Chondrocyte (in vitro differentiated cells): ENCODE data around the gene ZNF407. TPM values are rescaled to one million over a fixed set of nuclear protein-coding genes. Genes with fewer than 3 reads are reported as not detected.
A peak's percentile ranks its signal among the peaks of the same experiment; 100 is the strongest.

Experiments used
- DNase-seq: peaks from one replicate; pipeline ENCODE4 v3.0.0; 2021; ENCODE audit warnings: mixed read lengths, low spot score
- H3K27ac Mint-ChIP-seq: one replicate; pipeline ENCODE4 v1.8.0; 2021; ENCODE audit warnings: mild to moderate bottlenecking, moderate library complexity, mixed read lengths; ENCODE audit not compliant: unreplicated experiment
- H3K27me3 Mint-ChIP-seq: 2 replicates; pipeline ENCODE4 v1.8.0; 2021; ENCODE audit warnings: low read depth, mixed read lengths
- H3K36me3 Mint-ChIP-seq: 2 replicates; pipeline ENCODE4 v1.8.0; 2021; ENCODE audit warnings: low read depth, mixed read lengths
- H3K4me1 Mint-ChIP-seq: 2 replicates; pipeline ENCODE4 v1.8.0; 2021; ENCODE audit warnings: low read depth, mild to moderate bottlenecking, mixed read lengths
- H3K4me3 Mint-ChIP-seq: one replicate; pipeline ENCODE4 v1.8.0; 2021; ENCODE audit warnings: mild to moderate bottlenecking, moderate library complexity, mixed read lengths; ENCODE audit not compliant: unreplicated experiment
- H3K9me3 Mint-ChIP-seq: 2 replicates; pipeline ENCODE4 v1.8.0; 2021; ENCODE audit warnings: low read depth, mixed read lengths
- total RNA-seq: library from RNA; stranded (reverse); gene quantifications from 3 replicates; pipeline ENCODE4 v1.2.1, GENCODE V29; 2021
- TF ChIP-seq, protein P1 (sequence below): fragments of 200-600 bp; sonication (generic); IDR thresholded peaks from 2 replicates; pipeline ENCODE4 v1.5.0; 2021; ENCODE audit warnings: antibody characterized with exemption, mild to moderate bottlenecking, moderate library complexity

ZNF407 gene
- total RNA-seq, 1 donor from 2014 or later = 10.4 TPM

DNA sequence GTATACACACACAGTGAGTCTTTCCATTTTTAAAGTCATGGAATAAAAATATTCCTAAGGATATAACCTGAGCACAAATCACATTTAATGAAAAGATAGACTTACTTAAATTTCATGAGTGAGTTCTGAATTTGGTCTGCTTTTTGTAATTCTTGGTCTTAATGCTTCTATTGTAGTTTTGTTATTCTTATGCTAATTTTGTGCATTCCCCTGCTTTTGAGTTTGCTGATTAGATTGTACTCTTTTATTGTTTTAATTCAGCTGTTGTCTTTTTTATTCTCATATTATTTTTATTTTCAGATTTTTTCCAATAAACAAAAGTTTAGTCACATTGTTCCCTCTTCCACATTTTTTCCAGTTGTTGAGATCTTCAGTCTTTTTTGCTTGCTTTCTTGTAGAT lies 202.4 kb downstream of the ZNF407 start:
- Mint-ChIP-seq H3K4me1 (peaks cover 25% of the 10 kb centered on the region), H3K9me3 (no peaks in the 10 kb centered on the region), H3K4me3 (no peak overlapping the region), H3K27ac (no peak overlapping the region), H3K27me3 (no peaks in the 10 kb centered on the region), H3K36me3 (peaks cover 2% of the 10 kb centered on the region)
- TF ChIP-seq, protein P1, sequence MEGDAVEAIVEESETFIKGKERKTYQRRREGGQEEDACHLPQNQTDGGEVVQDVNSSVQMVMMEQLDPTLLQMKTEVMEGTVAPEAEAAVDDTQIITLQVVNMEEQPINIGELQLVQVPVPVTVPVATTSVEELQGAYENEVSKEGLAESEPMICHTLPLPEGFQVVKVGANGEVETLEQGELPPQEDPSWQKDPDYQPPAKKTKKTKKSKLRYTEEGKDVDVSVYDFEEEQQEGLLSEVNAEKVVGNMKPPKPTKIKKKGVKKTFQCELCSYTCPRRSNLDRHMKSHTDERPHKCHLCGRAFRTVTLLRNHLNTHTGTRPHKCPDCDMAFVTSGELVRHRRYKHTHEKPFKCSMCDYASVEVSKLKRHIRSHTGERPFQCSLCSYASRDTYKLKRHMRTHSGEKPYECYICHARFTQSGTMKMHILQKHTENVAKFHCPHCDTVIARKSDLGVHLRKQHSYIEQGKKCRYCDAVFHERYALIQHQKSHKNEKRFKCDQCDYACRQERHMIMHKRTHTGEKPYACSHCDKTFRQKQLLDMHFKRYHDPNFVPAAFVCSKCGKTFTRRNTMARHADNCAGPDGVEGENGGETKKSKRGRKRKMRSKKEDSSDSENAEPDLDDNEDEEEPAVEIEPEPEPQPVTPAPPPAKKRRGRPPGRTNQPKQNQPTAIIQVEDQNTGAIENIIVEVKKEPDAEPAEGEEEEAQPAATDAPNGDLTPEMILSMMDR = no peak
- no peak for DNase-seq

DNA sequence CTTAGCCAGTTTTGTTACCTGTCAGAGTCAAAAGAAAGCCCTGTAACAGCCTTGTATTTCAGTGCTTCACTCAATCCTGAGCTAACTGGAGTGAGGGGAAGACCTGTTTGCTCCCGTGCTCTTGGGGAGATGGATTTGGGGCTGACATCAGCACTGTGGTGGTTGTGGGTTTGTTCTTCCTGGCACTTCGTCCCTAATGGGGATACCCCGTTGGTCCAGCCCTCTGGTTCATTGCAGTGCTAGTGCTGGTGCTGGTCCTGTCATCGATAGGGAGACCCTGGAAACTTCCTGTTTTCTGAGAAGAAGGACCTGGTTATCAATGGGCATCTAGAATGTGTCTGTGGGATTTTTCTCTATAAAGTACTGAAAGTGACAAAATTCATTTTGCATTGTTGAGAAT lies 205.4 kb downstream of the ZNF407 start:
- TF ChIP-seq, protein P1 = no peak
- no peaks in the 10 kb centered on the region for H3K27me3 Mint-ChIP-seq
- H3K4me1 Mint-ChIP-seq = peaks cover 21% of the 10 kb centered on the region
- peaks cover 2% of the 10 kb centered on the region for H3K36me3 Mint-ChIP-seq
- no peaks in the 10 kb centered on the region for H3K9me3 Mint-ChIP-seq
- DNase-seq = no peak
- H3K4me3 Mint-ChIP-seq = no peak overlapping the region
- no peak overlapping the region for H3K27ac Mint-ChIP-seq

DNA sequence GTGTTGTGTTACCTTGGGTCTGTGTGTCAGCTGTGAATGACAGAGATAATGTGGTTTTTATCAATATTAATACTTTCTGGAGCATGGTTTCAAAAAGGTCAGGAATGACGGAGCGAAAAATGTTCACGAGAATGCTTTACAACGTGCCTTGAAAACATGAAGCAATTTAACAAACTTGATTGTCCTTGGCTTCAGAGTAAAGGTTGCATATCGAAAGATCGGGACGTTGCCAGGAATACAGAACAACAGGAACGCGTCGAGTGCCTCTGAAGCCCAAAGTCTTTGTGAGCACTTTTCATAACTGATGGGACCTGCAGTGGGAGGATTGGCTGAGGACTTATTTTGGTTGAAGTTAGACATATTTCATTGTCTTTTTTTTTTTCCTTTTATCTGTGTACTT lies 206.1 kb downstream of the ZNF407 start:
- Mint-ChIP-seq H3K9me3 (no peaks in the 10 kb centered on the region), H3K27ac (no peak overlapping the region), H3K4me1 (peaks cover 16% of the 10 kb centered on the region), H3K36me3 (peaks cover 2% of the 10 kb centered on the region), H3K4me3 (no peak overlapping the region), H3K27me3 (no peaks in the 10 kb centered on the region)
- TF ChIP-seq, protein P1 = no peak
- DNase-seq = no peak

DNA sequence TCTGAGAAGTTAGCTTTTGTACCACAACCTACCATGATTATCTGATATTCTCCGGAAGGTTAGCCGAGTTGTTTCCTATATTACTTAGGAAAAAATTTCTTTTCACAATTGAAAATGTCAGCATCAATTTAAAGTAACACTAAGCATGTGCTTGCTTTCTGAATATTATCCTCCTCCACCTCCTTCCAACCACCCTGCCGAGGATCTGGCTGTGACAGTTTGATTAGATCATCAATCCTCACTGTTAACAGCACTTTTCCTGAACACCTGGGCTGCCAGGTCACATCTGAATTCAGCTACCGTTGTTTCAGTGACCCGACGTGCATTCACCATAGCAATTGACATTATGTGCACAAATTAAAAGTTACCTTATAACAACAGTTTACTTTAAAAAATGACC lies 207.0 kb downstream of the ZNF407 start:
- peaks cover 2% of the 10 kb centered on the region for H3K36me3 Mint-ChIP-seq
- H3K27me3 Mint-ChIP-seq = no peaks in the 10 kb centered on the region
- no peak overlapping the region for H3K4me3 Mint-ChIP-seq
- no peaks in the 10 kb centered on the region for H3K9me3 Mint-ChIP-seq
- TF ChIP-seq, protein P1 = no peak
- H3K4me1 Mint-ChIP-seq = peaks cover 16% of the 10 kb centered on the region
- H3K27ac Mint-ChIP-seq = no peak overlapping the region
- no peak for DNase-seq

DNA sequence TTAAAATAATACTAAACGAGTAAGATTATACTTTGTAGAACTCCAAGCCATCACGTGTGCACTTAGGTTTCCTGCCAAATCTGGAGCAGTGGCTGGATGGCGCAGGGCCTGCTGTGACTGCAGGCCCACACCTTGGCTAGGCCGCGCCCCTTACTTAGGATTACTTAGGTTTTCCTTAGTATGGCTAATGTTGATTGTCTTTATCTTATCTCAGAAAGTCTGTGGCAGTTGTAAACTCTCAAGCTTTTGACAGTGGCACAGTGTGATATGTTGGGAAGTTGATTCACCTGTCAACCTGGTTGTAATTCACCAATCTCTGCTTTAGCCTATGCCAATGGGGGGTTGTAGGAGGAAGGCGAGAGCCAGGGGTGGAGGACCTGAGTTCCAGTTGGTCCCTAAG lies 208.4 kb downstream of the ZNF407 start:
- Mint-ChIP-seq H3K27me3 (no peaks in the 10 kb centered on the region), H3K9me3 (no peaks in the 10 kb centered on the region), H3K36me3 (peaks cover 2% of the 10 kb centered on the region), H3K27ac (peak overlapping the region; percentile 76), H3K4me3 (no peak overlapping the region), H3K4me1 (peaks cover 16% of the 10 kb centered on the region)
- DNase-seq = no peak
- TF ChIP-seq, protein P1 = no peak
